Measurements from ENCODE around the gene WEE2. TPM values are rescaled to one million over a fixed set of nuclear protein-coding genes. Genes with fewer than 3 reads are reported as not detected.
"Not testable (repeated sequence)": the region's sequence is repeated elsewhere in the genome, so short reads cannot be mapped to it uniquely, and the experiment has no call there.

The WEE2 gene
- total and polyA plus RNA-seq, 2 donors, result 0.05 TPM

GRCh38 chr7:141686074-141686473 is 22.1 kb upstream of the WEE2 start:
- H3K27me3 ChIP-seq (ENCODE audit: control insufficient read depth in 2 of 2, insufficient read depth in 1 of 2, low read length in 1 of 2), result no peaks in the 10 kb centered on the region
- no peak overlapping the region for H3K4me3 ChIP-seq (ENCODE audit: low read length in 2 of 2)
- no peaks in the 10 kb centered on the region for H3K9me3 ChIP-seq (ENCODE audit: control insufficient read depth in 2 of 2, insufficient read depth in 1 of 2, low read length in 1 of 2)
- WGBS, result 95% methylated on average over 3 of the region's 3 CpGs
- DNase-seq (ENCODE audit: low read depth in 6 of 9, low spot score in 9 of 9), result no peak
- H3K4me1 ChIP-seq (ENCODE audit: control insufficient read depth in 2 of 2, insufficient read depth in 2 of 2, low read length in 2 of 2), result no peaks in the 10 kb centered on the region
- peaks cover 9 to 13% of the 10 kb centered on the region in 2 donors for H3K36me3 ChIP-seq (ENCODE audit: control insufficient read depth in 2 of 2, insufficient read depth in 2 of 2, low read length in 1 of 2)
- H3K27ac ChIP-seq (ENCODE audit: low read depth in 1 of 2, low read length in 1 of 2), result no peak overlapping the region

GRCh38 chr7:141686670-141687069 is 21.5 kb upstream of the WEE2 start:
- no peak overlapping the region for H3K27ac ChIP-seq (ENCODE audit: low read depth in 1 of 2, low read length in 1 of 2)
- no peaks in the 10 kb centered on the region for H3K9me3 ChIP-seq (ENCODE audit: control insufficient read depth in 2 of 2, insufficient read depth in 1 of 2, low read length in 1 of 2)
- H3K27me3 ChIP-seq (ENCODE audit: control insufficient read depth in 2 of 2, insufficient read depth in 1 of 2, low read length in 1 of 2), result no peaks in the 10 kb centered on the region
- DNase-seq (ENCODE audit: low read depth in 6 of 9, low spot score in 9 of 9), result no peak
- H3K4me1 ChIP-seq (ENCODE audit: control insufficient read depth in 2 of 2, insufficient read depth in 2 of 2, low read length in 2 of 2), result no peaks in the 10 kb centered on the region
- WGBS, result 98% methylated on average over 6 of the region's 6 CpGs
- H3K4me3 ChIP-seq (ENCODE audit: low read length in 2 of 2), result no peak overlapping the region
- H3K36me3 ChIP-seq (ENCODE audit: control insufficient read depth in 2 of 2, insufficient read depth in 2 of 2, low read length in 1 of 2), result peaks cover 9 to 12% of the 10 kb centered on the region in 2 donors

DNA sequence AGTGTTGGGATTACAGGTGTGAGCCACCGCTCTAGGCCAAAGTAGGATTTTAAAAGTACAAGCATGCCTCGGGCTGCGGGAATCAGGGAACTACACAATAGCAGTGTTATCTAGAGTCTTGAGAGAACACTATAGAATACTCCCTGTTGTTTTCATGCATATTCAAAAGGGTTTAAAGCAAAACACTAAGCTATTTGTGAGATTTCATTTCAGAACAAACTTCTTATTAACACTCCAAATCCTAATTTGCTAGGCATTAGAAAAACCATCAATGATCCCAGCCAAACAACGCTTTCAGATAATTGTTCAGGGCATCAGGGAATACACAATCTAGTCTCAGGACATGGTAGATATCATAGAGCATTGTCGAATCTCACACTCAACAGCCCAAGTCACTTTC is 20.1 kb upstream of the WEE2 start:
- H3K36me3 ChIP-seq (ENCODE audit: control insufficient read depth in 2 of 2, insufficient read depth in 2 of 2, low read length in 1 of 2), result peaks cover 6 to 9% of the 10 kb centered on the region in 2 donors
- no peaks in the 10 kb centered on the region for H3K9me3 ChIP-seq (ENCODE audit: control insufficient read depth in 2 of 2, insufficient read depth in 1 of 2, low read length in 1 of 2)
- H3K27me3 ChIP-seq (ENCODE audit: control insufficient read depth in 2 of 2, insufficient read depth in 1 of 2, low read length in 1 of 2), result no peaks in the 10 kb centered on the region
- DNase-seq (ENCODE audit: low read depth in 6 of 9, low spot score in 9 of 9), result no peak
- WGBS, result 98% methylated on average over 5 of the region's 5 CpGs
- H3K4me1 ChIP-seq (ENCODE audit: control insufficient read depth in 2 of 2, insufficient read depth in 2 of 2, low read length in 2 of 2), result no peaks in the 10 kb centered on the region
- H3K27ac ChIP-seq (ENCODE audit: low read depth in 1 of 2, low read length in 1 of 2), result no peak overlapping the region
- no peak overlapping the region for H3K4me3 ChIP-seq (ENCODE audit: low read length in 2 of 2)

DNA sequence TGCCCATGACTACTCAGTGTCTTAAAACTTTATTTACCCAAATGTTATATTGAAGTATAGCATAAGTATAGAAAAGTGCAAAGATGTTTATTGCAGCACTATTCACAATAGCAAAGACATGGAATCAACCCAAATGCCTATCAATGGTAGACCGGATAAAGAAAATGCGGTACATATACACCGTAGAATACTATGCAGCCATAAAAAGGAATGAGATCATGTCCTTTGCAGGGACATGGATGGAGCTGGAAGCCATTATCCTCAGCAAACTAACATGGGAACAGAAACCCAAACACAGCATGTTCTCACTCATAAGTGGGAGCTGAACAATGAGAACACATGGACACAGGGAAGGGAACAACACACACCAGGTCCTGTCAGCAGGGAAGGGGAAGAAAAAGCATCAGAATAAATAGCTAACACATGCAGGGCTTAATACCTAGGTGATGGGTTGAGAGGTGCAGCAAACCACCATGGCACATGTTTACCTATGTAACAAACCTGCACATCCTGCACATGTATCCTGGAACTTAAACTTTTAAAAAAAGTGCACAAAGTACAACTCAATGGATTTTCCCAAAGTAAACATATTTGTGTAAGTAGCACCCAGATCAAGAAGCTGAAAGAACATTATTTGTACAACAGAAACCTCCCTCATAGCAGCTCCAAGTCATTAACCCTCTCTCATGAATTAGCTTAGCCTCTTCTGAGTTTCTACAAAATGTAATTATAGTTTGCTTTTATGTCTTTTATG is 18.9 kb upstream of the WEE2 start:
- not testable (repeated sequence) for H3K27ac ChIP-seq (ENCODE audit: low read depth in 1 of 2, low read length in 1 of 2); H3K4me3 ChIP-seq (ENCODE audit: low read length in 2 of 2); H3K9me3 ChIP-seq (ENCODE audit: control insufficient read depth in 2 of 2, insufficient read depth in 1 of 2, low read length in 1 of 2); H3K36me3 ChIP-seq (ENCODE audit: control insufficient read depth in 2 of 2, insufficient read depth in 2 of 2, low read length in 1 of 2); H3K27me3 ChIP-seq (ENCODE audit: control insufficient read depth in 2 of 2, insufficient read depth in 1 of 2, low read length in 1 of 2); H3K4me1 ChIP-seq (ENCODE audit: control insufficient read depth in 2 of 2, insufficient read depth in 2 of 2, low read length in 2 of 2); DNase-seq (ENCODE audit: low read depth in 6 of 9, low spot score in 9 of 9)
- 96% methylated on average over 3 of the region's 3 CpGs for WGBS

GRCh38 chr7:141691540-141691939 is 16.6 kb upstream of the WEE2 start:
- Histone ChIP-seq H3K36me3 (ENCODE audit: control insufficient read depth in 2 of 2, insufficient read depth in 2 of 2, low read length in 1 of 2) (no peaks in the 10 kb centered on the region), H3K9me3 (ENCODE audit: control insufficient read depth in 2 of 2, insufficient read depth in 1 of 2, low read length in 1 of 2) (no peaks in the 10 kb centered on the region), H3K27me3 (ENCODE audit: control insufficient read depth in 2 of 2, insufficient read depth in 1 of 2, low read length in 1 of 2) (no peaks in the 10 kb centered on the region), H3K27ac (ENCODE audit: low read depth in 1 of 2, low read length in 1 of 2) (no peak overlapping the region), H3K4me3 (ENCODE audit: low read length in 2 of 2) (no peak overlapping the region), H3K4me1 (ENCODE audit: control insufficient read depth in 2 of 2, insufficient read depth in 2 of 2, low read length in 2 of 2) (no peaks in the 10 kb centered on the region)
- 97% methylated on average over 3 of the region's 3 CpGs for WGBS
- no peak for DNase-seq (ENCODE audit: low read depth in 6 of 9, low spot score in 9 of 9)

- no peaks in the 10 kb centered on the region for H3K27me3 ChIP-seq (ENCODE audit: control insufficient read depth in 2 of 2, insufficient read depth in 1 of 2, low read length in 1 of 2)
- no peak for DNase-seq (ENCODE audit: low read depth in 6 of 9, low spot score in 9 of 9)
- no peaks in the 10 kb centered on the region for H3K36me3 ChIP-seq (ENCODE audit: control insufficient read depth in 2 of 2, insufficient read depth in 2 of 2, low read length in 1 of 2)
- no peak overlapping the region for H3K4me3 ChIP-seq (ENCODE audit: low read length in 2 of 2)
- no peaks in the 10 kb centered on the region for H3K4me1 ChIP-seq (ENCODE audit: control insufficient read depth in 2 of 2, insufficient read depth in 2 of 2, low read length in 2 of 2)
- WGBS, result 96% methylated on average over 4 of the region's 4 CpGs
- no peaks in the 10 kb centered on the region for H3K9me3 ChIP-seq (ENCODE audit: control insufficient read depth in 2 of 2, insufficient read depth in 1 of 2, low read length in 1 of 2)
- no peak overlapping the region for H3K27ac ChIP-seq (ENCODE audit: low read depth in 1 of 2, low read length in 1 of 2)
Observed at GRCh38 chr7:141691961-141692360, 16.2 kb upstream of the WEE2 start.

GRCh38 chr7:141693082-141693481 is 15.1 kb upstream of the WEE2 start:
- H3K9me3 ChIP-seq (ENCODE audit: control insufficient read depth in 2 of 2, insufficient read depth in 1 of 2, low read length in 1 of 2), result no peaks in the 10 kb centered on the region
- no peaks in the 10 kb centered on the region for H3K27me3 ChIP-seq (ENCODE audit: control insufficient read depth in 2 of 2, insufficient read depth in 1 of 2, low read length in 1 of 2)
- 96% methylated on average over 3 of the region's 3 CpGs for WGBS
- H3K36me3 ChIP-seq (ENCODE audit: control insufficient read depth in 2 of 2, insufficient read depth in 2 of 2, low read length in 1 of 2), result no peaks in the 10 kb centered on the region
- no peaks in the 10 kb centered on the region for H3K4me1 ChIP-seq (ENCODE audit: control insufficient read depth in 2 of 2, insufficient read depth in 2 of 2, low read length in 2 of 2)
- DNase-seq (ENCODE audit: low read depth in 6 of 9, low spot score in 9 of 9), result no peak
- H3K27ac ChIP-seq (ENCODE audit: low read depth in 1 of 2, low read length in 1 of 2), result no peak overlapping the region
- no peak overlapping the region for H3K4me3 ChIP-seq (ENCODE audit: low read length in 2 of 2)

GRCh38 chr7:141695803-141696289 is 12.3 kb upstream of the WEE2 start:
- Histone ChIP-seq H3K27me3 (ENCODE audit: control insufficient read depth in 2 of 2, insufficient read depth in 1 of 2, low read length in 1 of 2) (peaks cover 0 to under 1% of the 10 kb centered on the region in 2 donors), H3K27ac (ENCODE audit: low read depth in 1 of 2, low read length in 1 of 2) (no peak overlapping the region), H3K4me3 (ENCODE audit: low read length in 2 of 2) (no peak overlapping the region), H3K9me3 (ENCODE audit: control insufficient read depth in 2 of 2, insufficient read depth in 1 of 2, low read length in 1 of 2) (no peaks in the 10 kb centered on the region), H3K4me1 (ENCODE audit: control insufficient read depth in 2 of 2, insufficient read depth in 2 of 2, low read length in 2 of 2) (peaks cover 0 to 4% of the 10 kb centered on the region in 2 donors), H3K36me3 (ENCODE audit: control insufficient read depth in 2 of 2, insufficient read depth in 2 of 2, low read length in 1 of 2) (no peaks in the 10 kb centered on the region)
- 97% methylated on average over 6 of the region's 6 CpGs for WGBS
- DNase-seq (ENCODE audit: low read depth in 6 of 9, low spot score in 9 of 9), result no peak

GRCh38 chr7:141696348-141696747 is 11.8 kb upstream of the WEE2 start:
- H3K4me1 ChIP-seq (ENCODE audit: control insufficient read depth in 2 of 2, insufficient read depth in 2 of 2, low read length in 2 of 2), result peaks cover 0 to 6% of the 10 kb centered on the region in 2 donors
- H3K9me3 ChIP-seq (ENCODE audit: control insufficient read depth in 2 of 2, insufficient read depth in 1 of 2, low read length in 1 of 2), result no peaks in the 10 kb centered on the region
- H3K36me3 ChIP-seq (ENCODE audit: control insufficient read depth in 2 of 2, insufficient read depth in 2 of 2, low read length in 1 of 2), result no peaks in the 10 kb centered on the region
- no peak overlapping the region for H3K27ac ChIP-seq (ENCODE audit: low read depth in 1 of 2, low read length in 1 of 2)
- no peak for DNase-seq (ENCODE audit: low read depth in 6 of 9, low spot score in 9 of 9)
- no peak overlapping the region for H3K4me3 ChIP-seq (ENCODE audit: low read length in 2 of 2)
- WGBS, result 60% methylated on average over 2 of the region's 2 CpGs
- peaks cover 0 to 3% of the 10 kb centered on the region in 2 donors for H3K27me3 ChIP-seq (ENCODE audit: control insufficient read depth in 2 of 2, insufficient read depth in 1 of 2, low read length in 1 of 2)
